ENCODE results near the gene FGF2.
"Not testable (repeated sequence)": the region's sequence is repeated elsewhere in the genome, so short reads cannot be mapped to it uniquely, and the experiment has no call there.

DNA sequence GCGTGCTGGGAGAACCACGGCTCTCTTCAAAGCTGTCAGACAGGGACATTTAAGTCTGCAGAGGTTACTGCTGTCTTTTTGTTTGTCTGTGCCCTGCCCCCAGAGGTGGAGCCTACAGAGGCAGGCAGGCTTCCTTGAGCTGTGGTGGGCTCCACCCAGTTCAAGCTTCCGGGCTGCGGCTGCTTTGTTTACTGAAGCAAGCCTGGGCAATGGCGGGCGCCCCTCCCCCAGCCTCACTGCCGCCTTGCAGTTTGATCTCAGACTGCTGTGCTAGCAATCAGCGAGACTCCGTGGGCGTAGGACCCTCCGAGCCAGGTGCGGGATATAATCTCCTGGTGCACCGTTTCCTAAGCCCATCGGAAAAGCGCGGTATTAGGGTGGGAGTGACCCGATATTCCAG is 118.5 kb downstream of the FGF2 start:
- TF ChIP-seq, protein P1, sequence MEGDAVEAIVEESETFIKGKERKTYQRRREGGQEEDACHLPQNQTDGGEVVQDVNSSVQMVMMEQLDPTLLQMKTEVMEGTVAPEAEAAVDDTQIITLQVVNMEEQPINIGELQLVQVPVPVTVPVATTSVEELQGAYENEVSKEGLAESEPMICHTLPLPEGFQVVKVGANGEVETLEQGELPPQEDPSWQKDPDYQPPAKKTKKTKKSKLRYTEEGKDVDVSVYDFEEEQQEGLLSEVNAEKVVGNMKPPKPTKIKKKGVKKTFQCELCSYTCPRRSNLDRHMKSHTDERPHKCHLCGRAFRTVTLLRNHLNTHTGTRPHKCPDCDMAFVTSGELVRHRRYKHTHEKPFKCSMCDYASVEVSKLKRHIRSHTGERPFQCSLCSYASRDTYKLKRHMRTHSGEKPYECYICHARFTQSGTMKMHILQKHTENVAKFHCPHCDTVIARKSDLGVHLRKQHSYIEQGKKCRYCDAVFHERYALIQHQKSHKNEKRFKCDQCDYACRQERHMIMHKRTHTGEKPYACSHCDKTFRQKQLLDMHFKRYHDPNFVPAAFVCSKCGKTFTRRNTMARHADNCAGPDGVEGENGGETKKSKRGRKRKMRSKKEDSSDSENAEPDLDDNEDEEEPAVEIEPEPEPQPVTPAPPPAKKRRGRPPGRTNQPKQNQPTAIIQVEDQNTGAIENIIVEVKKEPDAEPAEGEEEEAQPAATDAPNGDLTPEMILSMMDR (IDR thresholded peaks at IDR 0.05; ENCODE audit: insufficient read depth, low read length): not testable (repeated sequence)
- TF ChIP-seq, protein P2, sequence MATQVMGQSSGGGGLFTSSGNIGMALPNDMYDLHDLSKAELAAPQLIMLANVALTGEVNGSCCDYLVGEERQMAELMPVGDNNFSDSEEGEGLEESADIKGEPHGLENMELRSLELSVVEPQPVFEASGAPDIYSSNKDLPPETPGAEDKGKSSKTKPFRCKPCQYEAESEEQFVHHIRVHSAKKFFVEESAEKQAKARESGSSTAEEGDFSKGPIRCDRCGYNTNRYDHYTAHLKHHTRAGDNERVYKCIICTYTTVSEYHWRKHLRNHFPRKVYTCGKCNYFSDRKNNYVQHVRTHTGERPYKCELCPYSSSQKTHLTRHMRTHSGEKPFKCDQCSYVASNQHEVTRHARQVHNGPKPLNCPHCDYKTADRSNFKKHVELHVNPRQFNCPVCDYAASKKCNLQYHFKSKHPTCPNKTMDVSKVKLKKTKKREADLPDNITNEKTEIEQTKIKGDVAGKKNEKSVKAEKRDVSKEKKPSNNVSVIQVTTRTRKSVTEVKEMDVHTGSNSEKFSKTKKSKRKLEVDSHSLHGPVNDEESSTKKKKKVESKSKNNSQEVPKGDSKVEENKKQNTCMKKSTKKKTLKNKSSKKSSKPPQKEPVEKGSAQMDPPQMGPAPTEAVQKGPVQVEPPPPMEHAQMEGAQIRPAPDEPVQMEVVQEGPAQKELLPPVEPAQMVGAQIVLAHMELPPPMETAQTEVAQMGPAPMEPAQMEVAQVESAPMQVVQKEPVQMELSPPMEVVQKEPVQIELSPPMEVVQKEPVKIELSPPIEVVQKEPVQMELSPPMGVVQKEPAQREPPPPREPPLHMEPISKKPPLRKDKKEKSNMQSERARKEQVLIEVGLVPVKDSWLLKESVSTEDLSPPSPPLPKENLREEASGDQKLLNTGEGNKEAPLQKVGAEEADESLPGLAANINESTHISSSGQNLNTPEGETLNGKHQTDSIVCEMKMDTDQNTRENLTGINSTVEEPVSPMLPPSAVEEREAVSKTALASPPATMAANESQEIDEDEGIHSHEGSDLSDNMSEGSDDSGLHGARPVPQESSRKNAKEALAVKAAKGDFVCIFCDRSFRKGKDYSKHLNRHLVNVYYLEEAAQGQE (IDR thresholded peaks at IDR 0.05; ENCODE audit: insufficient replicate concordance, low read depth): not testable (repeated sequence)
- TF ChIP-seq POLR2AphosphoS5 (IDR thresholded peaks at IDR 0.05; ENCODE audit: low read depth); SPI1 (IDR thresholded peaks at IDR 0.05; ENCODE audit: borderline replicate concordance, low read depth); GABPA (IDR thresholded peaks at IDR 0.05; ENCODE audit: low read depth): not testable (repeated sequence)

Measured in HL-60 (cell line).